GM10266 (cell line): ENCODE data around the gene ARL11.

Source experiments
- DNase-seq: peaks from one replicate; pipeline ENCODE4 v3.0.0; 2012; ENCODE audit errors: extremely low spot score
- TF ChIP-seq, protein P1 (sequence below): IDR thresholded peaks from 2 replicates; pipeline ENCODE4 v1.5.1; 2012; ENCODE audit warnings: mild to moderate bottlenecking, low read depth; ENCODE audit not compliant: control insufficient read depth, insufficient read depth; ENCODE audit errors: missing control alignments

ARL11 gene

DNA sequence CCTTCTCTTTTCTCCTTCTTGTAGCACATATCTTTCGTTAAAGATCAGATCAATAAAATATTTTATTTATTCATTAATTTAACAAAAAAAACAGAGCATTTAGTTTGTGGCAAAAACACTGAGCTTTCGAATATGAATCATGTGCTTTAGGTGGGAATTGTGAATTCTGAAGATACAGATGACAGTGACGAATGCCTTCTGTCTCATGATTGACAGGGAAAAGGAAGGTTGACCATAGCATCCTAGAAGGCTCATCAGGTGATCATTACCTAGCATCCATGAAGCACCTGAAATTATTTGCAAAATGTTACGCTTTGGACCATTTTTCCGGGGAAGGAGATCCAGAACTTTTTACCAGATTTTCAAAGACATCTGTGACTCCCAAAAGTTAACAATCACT is 3.8 kb downstream of the ARL11 start:
- TF ChIP-seq, protein P1, sequence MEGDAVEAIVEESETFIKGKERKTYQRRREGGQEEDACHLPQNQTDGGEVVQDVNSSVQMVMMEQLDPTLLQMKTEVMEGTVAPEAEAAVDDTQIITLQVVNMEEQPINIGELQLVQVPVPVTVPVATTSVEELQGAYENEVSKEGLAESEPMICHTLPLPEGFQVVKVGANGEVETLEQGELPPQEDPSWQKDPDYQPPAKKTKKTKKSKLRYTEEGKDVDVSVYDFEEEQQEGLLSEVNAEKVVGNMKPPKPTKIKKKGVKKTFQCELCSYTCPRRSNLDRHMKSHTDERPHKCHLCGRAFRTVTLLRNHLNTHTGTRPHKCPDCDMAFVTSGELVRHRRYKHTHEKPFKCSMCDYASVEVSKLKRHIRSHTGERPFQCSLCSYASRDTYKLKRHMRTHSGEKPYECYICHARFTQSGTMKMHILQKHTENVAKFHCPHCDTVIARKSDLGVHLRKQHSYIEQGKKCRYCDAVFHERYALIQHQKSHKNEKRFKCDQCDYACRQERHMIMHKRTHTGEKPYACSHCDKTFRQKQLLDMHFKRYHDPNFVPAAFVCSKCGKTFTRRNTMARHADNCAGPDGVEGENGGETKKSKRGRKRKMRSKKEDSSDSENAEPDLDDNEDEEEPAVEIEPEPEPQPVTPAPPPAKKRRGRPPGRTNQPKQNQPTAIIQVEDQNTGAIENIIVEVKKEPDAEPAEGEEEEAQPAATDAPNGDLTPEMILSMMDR: no peak
- DNase-seq: no peak

DNA sequence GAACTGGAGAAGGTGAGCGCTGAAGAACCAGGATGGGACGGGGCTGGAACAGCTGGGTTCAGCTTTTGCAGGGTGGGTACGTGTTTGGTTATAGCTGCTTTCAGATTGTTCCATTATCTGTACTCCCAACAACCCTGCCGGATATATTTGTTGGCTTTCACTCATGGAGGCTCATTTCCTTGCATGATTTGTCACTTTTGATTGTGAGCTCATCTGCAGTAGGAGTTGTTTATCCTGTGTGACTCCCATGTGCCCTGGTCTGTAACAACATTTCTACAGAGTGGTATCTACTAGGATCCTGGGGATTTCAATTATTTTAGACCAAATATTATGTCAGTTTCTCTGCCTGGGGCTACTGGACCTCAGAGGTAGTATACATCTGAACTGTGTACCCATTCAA is 5.4 kb downstream of the ARL11 start:
- DNase-seq: no peak
- TF ChIP-seq, protein P1: no peak

DNA sequence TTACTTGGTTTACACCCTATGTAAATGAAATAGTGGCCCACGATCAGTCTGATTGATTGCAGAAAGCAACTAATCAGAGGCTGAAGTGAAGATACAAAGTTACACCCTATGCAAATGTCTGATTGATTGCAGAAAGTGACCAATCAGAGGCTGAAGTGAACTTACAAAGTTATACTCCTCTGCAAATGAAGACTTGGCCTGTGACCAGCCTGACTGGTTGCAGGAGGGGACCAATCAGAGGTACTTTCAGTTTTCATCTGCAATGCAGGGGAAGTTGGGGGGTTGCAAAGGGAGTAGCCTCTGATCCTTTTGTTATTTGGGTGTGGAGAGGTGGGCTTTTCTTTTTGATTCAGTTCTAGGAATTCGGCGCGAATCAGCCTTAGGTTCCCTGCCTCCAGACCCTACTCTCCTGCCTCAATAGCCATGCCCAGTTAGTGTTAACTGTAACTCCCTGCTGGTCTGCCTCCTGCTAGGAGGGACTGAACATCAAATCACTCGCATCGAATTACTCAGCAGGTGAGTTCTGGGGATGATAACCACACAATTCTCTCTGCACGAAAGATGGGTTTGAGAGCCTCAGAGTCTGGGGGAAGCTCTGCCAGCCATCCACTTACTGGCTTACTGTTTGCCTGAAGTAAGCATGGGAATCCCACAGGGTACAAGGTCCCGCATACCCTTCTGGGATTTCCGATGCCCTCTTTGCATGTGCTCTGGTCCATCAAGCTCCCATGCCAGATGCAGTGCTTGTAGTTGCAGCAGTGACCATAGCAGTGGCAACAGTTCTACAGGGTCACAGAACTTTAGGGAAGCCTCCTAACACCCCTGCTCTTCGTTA is 7.5 kb downstream of the ARL11 start:
- DNase-seq: no peak
- TF ChIP-seq, protein P1: no peak

DNA sequence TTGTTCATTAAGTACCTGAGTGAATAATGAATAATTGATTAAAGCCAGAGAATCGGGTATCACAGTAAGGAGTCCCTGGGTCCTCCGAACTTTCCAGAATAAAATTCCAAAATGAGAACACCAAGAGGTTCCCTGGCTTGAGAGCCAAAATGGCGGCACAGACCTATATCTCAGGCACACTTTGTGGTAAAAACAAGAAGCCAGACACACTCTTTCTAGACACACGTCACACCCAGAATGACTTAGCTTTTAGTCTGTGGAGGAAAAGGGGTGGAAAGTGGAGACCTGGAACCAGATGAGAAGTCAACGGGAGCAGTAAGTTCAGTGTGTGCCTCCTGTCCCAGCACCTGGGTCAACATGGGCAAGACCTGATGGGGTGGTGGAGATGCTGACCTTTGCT is 8.4 kb downstream of the ARL11 start:
- no peak for DNase-seq
- TF ChIP-seq, protein P1: no peak

DNA sequence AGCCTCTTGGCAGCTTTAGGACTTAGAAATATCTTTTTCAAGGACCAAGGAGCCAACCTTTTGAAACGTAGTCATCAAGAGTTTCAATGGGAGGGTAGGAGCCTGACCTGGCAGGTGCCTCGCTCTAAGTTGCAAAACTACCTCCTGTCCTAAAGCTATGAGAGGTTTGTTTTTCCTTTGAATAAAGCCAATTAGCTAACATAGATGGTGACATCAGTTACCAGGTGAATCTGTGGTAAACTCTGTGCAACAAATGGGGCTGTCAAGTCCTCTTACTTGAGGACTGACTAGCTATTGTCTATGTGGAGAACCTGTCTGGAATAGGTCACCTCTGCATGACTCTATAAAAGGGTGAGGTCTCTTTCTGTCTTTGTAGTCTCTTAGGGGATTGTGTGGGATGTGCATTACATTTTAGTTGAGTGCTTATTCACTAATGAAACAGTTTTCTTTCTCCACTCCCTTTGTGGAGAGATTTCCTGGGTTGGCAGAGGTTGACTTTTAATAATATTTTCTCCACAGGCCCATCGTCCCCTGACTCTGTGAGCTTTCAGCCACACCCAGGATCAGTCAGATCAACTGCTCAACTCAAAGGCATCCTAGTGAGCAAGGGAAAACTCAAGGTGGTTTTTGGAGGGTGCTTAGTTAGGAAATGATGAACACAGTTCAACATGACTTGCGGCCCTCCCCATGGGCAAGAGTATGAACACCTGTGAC is 9.9 kb downstream of the ARL11 start:
- no peak for DNase-seq
- TF ChIP-seq, protein P1: no peak

DNA sequence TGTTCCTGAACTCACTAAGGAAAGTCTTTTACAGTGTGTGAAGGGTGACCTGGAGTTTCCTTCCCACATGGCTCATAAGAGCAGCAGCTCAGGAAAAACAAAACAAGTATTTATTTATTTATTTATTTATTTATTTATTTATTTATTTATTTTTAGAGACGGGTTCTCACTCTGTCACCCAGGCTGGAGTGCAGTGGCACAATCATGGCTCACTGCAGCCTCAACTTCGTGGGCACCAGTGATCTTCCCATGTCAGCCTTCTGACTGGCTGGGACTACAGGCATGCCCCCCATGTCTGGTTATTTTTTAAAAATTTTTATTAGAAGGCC is 10.4 kb downstream of the ARL11 start:
- DNase-seq: no peak

DNA sequence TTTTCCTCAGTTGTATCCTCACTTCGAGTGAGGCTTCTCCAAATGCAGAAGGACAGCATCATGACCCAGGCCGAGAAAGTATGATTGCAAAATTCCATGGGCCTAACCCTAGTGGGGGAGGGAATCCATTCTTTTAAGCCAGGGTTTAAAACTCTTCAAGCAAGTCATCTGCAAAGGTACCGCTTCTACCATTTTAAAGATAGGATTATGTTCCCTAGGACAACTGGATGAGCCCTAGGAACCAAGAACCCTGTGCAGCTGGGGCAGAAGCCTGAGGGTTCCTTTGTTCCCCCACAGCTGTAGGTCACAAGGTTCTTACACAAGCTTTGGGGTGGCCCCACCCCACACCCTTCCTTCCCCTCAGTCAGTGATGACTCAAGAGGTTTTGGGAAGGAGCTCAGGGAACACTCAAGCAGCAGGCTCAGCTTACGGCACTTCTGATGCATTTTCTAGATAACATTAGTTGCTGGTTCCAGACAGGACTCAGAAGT is 13.5 kb downstream of the ARL11 start:
- TF ChIP-seq, protein P1: no peak
- no peak for DNase-seq

More for the DNA sequence above, 10.4 kb downstream of the ARL11 start:
- TF ChIP-seq, protein P1: no peak
